CD4-positive, alpha-beta T cell treated with Interleukin-17A for 4 hours (primary cell): ENCODE results near the gene PI4KA.

Experiments
- DNase-seq: peaks from one replicate; pipeline ENCODE4 v3.0.0-alpha.2; 2020; ENCODE audit warnings: mixed read lengths

PI4KA gene

GRCh38 chr22:20792966-20793728, 65.5 kb downstream of the PI4KA start:
- DNase-seq = no peak

- DNase-seq = no peak
These were observed 66.2 kb downstream of the PI4KA start for GRCh38 chr22:20792221-20792965.

- no peak for DNase-seq
These were observed 69.8 kb downstream of the PI4KA start for GRCh38 chr22:20788627-20789344.

- DNase-seq = no peak
These were observed 70.6 kb downstream of the PI4KA start for GRCh38 chr22:20787746-20788626.

- DNase-seq = no peak
These were observed 71.4 kb downstream of the PI4KA start for GRCh38 chr22:20787223-20787622.

GRCh38 chr22:20786536-20786979, 72.1 kb downstream of the PI4KA start:
- DNase-seq = no peak

GRCh38 chr22:20786048-20786447, 72.6 kb downstream of the PI4KA start:
- no peak for DNase-seq

GRCh38 chr22:20785415-20785814, 73.2 kb downstream of the PI4KA start:
- DNase-seq = no peak

- DNase-seq = peak; percentile 52
These were observed 74.5 kb downstream of the PI4KA start for GRCh38 chr22:20783844-20784723.

- no peak for DNase-seq
These were observed 75.3 kb downstream of the PI4KA start for GRCh38 chr22:20783300-20783673.

GRCh38 chr22:20782596-20783299, 75.9 kb downstream of the PI4KA start:
- DNase-seq = no peak

- no peak for DNase-seq
These were observed 76.5 kb downstream of the PI4KA start for GRCh38 chr22:20782083-20782482.

- DNase-seq = no peak
These were observed 77.2 kb downstream of the PI4KA start for GRCh38 chr22:20781272-20781990.

GRCh38 chr22:20779818-20780158, 78.8 kb downstream of the PI4KA start:
- DNase-seq = no peak

- no peak for DNase-seq
These were observed 79.4 kb downstream of the PI4KA start for GRCh38 chr22:20779014-20779817.

GRCh38 chr22:20777420-20778177, 81.0 kb downstream of the PI4KA start:
- DNase-seq = no peak

- DNase-seq = no peak
These were observed 81.8 kb downstream of the PI4KA start for GRCh38 chr22:20776624-20777405.
